GM21515 (cell line): ENCODE data around the gene ULK1.
A peak's percentile ranks its signal among the peaks of the same experiment; 100 is the strongest.

Experiments used
- ATAC-seq: cut with Tn5 transposase; IDR thresholded peaks from one replicate; pipeline ENCODE4 v1.9.1; 2021; ENCODE audit not compliant: unreplicated experiment

The ULK1 gene

GRCh38 chr12:131894313-131894860 is at the start of gene ULK1:
Gene ULK1, plus strand, starts transcription at chr12:131894622. Its CDS starts 380 bp downstream, at chr12:131895002.
- ATAC-seq: peak; percentile 80

- no peak for ATAC-seq
Observed at GRCh38 chr12:131844656-131845055, 49.8 kb upstream of the ULK1 start.

GRCh38 chr12:131845121-131845520 is 49.3 kb upstream of the ULK1 start:
- no peak for ATAC-seq

- no peak for ATAC-seq
Observed at GRCh38 chr12:131847456-131847855, 47.0 kb upstream of the ULK1 start.

- ATAC-seq: no peak
Observed at GRCh38 chr12:131848753-131849152, 45.7 kb upstream of the ULK1 start.

GRCh38 chr12:131849700-131850553 is 44.5 kb upstream of the ULK1 start:
- no peak for ATAC-seq

GRCh38 chr12:131850856-131851559 is 43.4 kb upstream of the ULK1 start:
- no peak for ATAC-seq

- ATAC-seq: no peak
Observed at GRCh38 chr12:131851741-131852550, 42.5 kb upstream of the ULK1 start.

GRCh38 chr12:131852551-131853299 is 41.7 kb upstream of the ULK1 start:
- ATAC-seq: no peak

GRCh38 chr12:131853832-131854797 is 40.3 kb upstream of the ULK1 start:
- ATAC-seq: no peak

GRCh38 chr12:131854861-131855476 is 39.5 kb upstream of the ULK1 start:
- ATAC-seq: no peak

- ATAC-seq: no peak
Observed at GRCh38 chr12:131855521-131856142, 38.8 kb upstream of the ULK1 start.

- ATAC-seq: no peak
Observed at GRCh38 chr12:131856366-131857097, 37.9 kb upstream of the ULK1 start.

- ATAC-seq: no peak
Observed at GRCh38 chr12:131857908-131858850, 36.2 kb upstream of the ULK1 start.

- no peak for ATAC-seq
Observed at GRCh38 chr12:131860472-131861260, 33.8 kb upstream of the ULK1 start.
